Middle frontal gyrus (tissue), 1 donor: ENCODE measurements around the gene CALHM1.

Source experiments
- DNase-seq: peaks from one replicate; pipeline ENCODE4 v3.0.0-alpha.2; 2015; ENCODE audit warnings: low spot score; ENCODE audit errors: extremely low spot score

Gene CALHM1

DNA sequence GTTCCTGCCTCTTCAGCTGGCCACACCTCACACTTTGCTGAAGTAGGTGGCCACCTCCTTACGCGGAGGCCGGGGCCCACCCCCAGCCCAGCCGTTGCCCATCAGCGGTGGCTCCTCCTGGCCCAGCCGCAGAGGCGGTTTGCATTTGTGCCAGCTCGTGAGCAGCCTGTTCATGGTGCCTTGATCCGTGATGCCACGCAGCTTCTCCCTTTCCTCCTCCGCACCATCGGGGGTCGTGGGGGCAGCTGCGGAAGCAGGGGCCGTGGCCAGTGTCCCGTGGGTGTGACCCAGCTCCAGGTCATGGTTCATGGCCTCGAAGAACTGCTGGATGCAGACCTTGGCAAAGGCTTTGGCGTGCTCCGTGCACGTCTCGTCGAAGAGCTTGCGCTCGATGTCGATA is 3.5 kb downstream of the CALHM1 start:
- no peak for DNase-seq

DNA sequence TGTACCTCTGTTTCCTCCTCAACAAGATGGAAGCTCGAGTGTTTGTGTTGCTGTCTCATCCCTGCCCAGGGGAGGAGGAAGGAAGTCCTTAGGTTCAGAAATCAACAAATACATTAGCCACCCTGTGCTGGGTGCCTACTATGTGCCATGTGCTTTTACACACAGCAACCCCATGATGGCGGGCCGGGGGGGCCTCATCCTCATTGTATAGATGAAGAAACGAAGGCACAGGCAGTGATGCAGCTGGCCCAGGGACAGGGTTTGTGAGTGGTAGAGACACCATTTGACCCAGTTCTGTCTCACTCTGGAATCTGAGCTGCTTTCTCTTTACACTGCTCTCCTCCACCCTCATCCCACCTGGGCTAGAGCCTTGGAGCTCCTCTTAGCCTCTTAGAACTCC is 4.7 kb downstream of the CALHM1 start:
- no peak for DNase-seq

DNA sequence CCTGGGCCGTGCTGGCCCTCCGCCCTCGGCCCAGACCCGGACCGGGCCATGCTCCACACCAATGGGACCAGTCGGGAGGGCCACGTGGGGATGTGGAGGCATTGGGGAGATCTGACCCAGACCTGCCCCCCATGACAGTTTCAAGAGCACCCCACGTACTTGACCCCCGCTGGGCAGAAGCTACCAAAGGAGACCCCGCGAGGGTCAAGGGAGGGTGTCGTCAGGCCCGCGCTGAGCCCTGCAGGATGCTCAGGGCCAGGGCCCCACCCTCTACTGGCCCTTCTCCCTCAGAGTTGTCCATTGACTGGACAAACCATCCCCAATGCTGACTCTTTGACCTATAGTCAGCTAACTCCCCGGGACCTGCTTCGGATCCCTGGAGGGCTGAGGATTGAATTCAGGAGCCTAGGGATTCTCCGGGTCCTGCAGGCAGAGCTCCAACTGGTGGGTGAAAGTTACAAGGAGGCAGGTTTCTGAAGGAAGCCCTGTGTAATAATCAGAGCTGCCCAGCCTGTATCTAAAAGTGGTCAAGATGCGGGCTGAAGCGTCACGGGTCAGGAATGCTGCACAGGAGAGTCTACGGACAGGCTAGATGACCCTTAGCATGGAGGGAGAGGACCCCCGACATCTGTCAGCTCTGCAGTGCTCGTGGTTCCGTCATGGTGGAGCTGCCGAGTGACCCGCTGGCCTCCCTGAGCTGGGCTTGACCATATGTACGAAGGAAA is 6.0 kb downstream of the CALHM1 start:
- no peak for DNase-seq

DNA sequence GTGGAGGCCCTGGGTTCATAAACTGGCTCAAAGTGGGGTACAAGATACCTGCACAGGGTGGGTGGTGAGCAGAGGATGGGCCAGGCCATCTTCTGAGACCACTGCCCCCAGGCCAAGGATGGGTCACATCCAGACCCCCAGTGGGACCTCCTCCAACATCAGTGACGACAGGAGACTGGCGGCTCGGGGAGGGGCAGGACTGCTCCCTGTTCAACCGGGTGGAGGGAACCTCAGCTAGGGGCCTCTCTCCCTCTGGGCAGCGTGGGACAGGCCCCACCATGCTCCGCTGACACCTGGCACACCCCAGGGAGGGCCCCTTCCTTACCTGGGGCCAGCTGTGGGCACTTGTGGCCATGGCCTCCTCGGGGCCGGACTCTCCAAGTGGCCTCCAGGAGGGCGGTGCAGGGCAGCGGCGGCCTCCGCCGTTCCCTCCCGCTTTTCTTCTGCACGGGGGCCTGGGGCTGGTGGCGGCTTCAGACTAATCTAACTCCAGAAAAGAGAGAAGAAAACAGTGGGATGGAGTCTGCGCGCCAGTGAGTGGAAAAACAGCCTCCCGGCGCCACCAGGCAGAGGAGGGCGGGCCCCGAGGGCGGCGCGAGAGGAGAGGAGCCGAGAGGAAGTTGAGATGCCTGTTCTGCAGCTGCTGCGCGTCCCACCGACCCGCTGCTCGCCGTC is 6.7 kb downstream of the CALHM1 start, which contains the start of gene CALHM2:
Gene CALHM2 (minus strand): TSS at position 540 of the 675 bp plus-strand sequence. CDS start 2,429 bp downstream, outside the sequence.
- peak; percentile 35 for DNase-seq

DNA sequence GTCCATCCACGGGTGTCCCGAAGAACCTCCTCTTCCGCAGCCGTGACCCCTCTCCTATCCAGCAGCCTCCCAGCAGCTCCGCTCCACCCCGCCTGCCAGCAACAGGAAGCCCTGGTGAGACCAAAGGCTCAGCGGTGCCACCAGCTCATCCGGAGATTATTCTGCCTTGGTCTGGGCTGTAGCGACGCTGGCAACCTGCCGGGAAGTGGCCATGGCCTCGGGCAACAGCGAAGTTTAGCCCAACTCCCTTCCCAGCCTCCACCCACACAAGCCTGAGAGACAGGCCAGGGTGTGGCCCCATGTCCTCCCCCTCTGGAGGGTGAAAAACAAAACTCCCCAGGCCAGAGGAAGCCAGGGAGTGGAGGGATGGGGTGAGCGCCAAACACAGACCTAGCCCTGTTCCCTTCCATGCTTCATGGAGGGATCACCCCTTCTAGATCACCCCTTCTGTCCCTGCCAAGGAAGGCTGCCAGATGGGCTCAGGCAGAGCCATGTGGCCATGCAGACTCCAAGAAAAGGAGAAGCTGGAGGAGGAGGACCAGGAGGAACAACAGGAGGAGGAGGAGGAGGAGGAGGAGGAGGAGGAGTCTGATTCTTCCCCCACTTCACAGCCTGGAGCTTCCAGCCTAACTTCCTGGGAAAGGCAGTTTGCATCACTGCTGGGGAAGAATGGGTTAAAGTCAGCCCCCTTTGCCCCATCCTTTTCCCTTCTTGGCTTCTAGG is 7.4 kb downstream of the CALHM1 start:
- no peak for DNase-seq

DNA sequence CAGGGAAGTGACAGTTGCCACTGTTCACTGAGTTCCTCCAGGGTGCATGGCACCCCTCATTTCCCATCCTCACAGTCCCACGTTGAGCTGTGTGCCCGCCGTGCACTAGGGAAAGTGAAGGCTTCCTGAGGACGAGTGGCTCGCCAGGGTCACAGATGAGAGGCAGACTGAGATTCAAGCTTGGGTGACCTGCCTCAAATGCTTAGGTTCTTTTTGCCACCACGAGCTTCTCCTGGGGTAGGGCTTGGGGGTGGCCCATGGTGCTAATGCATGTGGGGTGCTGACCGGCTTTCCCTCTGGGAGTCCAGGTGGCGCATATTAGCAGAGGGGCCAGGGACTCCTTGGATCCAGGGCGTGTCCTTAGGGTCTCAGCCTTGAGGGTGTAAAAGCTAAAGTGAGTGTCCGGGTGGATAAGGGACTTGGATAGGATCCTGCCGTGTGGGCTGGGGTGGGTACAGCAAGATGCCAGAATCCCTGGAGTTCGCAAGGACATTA is 8.5 kb downstream of the CALHM1 start:
- no peak for DNase-seq

DNA sequence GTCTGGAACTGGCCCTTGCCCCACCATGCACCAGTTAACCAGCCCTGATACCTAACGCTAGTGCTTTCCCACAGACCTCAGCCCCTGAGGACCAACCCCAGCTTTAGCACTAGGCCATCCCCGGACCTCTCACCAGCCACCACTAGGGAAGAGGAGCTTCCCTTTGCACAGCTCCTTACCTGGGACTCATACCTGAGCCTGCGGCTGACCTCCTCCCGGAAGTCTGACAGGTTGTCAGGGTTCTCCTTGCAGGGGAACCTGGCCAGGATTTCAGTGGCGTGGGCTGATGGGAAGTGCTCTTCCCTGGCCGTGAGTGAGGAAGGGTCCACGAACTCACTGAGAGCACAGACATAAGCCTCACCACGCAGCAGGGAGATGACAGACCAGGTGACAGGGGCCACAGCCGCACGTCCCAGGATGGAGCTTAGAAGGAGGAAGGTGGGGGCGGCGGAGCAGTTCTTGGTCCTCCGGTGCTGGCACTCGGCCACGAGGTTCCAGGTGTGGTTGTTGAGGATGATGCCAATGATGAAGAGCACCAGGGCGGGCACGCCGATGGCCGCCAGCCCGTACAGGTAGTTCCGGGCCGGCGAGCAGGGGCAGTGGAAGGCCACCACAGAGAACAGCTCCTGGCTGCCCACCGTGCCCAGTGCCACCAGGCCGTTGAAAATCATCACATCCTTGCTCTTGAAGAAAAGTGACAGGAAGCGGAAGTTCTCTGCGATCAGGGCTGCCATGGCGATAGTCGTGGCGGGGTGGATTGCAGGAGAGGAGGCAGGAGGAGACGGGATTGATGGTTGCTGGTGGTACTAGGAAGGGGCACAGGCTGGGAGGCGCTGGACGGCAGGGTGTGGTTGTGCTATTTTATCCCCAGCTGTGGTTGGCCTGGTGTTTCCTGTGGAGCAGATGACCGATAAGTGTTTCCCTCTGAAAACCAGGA is 9.2 kb downstream of the CALHM1 start:
- no peak for DNase-seq

DNA sequence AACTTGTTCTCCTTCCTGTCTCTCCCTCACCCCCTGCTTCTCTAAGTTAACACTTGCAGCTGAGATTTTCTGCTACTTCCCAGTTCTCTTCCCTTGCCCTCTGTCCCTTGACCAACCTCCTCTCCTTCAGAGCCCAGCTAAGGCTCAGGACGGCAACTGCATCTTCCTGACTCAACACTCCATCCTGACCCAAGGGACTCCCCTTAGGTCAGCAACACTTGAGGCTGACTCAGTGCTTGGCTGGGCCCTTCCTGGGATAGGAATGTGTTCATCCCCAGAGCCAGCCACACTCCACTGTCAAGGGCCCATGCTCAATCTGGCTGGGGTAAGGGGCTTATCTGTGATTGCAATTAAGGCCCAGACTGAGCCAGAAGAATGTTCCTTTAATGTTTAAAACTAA is 10.0 kb downstream of the CALHM1 start:
- DNase-seq = no peak

DNA sequence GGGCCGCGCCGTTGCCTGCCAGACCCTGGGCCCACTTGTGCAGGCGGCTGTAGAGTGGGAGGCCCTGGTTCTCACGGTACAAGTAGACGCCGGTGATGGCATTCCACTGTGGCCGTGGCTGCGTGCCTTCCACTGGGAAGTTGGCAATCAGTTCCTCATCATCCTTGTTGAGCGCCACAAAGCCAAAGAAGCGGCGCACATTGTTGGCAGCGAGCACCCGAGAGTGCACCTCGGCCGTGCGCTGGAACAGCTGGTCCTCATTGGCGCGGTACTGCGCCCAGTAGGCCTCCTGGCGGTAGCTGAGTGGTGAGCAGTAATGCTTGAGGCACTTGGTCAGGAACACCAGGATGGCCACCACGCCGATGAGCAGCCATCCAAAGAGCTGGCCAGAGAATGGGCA is 11.5 kb downstream of the CALHM1 start:
- no peak for DNase-seq

DNA sequence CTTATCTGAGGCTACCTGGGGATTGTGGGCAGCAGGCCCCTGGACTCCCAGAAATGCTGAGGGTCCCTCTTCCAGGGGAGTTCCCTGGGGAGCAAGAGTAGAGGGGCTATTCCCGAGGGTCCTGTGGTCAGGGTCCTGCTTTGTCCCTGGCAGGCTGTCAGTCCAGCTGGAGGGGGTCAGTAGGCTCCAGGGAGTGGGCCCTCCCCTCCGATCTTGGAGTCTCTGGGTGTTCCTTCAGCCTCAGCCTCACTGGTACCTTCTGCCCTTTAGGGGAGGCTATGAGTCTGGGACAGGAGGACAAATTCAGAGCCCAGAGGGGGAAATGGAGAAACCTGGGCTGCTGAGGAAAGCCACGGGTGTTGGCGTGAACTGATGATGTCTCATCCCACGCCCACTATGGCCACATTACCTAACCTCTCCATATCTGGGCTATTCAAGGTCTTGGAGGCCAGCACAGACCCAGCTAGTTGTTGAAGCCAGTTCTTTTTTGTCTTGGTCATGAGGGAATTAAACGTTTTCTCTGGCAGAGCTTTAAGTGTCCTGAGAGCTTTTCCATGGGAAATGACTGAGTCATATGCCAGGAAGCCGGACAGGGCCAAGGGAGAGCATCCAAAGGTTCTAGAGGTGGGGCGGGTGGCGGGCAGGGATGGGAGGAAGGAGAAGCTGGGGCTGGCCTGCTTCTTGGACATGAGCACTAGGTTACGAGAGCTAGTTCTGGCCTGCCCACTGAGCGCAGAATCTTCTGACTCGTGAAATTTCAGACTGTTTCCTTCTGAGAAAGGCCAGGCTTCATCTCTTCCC is 12.7 kb downstream of the CALHM1 start:
- DNase-seq = no peak

DNA sequence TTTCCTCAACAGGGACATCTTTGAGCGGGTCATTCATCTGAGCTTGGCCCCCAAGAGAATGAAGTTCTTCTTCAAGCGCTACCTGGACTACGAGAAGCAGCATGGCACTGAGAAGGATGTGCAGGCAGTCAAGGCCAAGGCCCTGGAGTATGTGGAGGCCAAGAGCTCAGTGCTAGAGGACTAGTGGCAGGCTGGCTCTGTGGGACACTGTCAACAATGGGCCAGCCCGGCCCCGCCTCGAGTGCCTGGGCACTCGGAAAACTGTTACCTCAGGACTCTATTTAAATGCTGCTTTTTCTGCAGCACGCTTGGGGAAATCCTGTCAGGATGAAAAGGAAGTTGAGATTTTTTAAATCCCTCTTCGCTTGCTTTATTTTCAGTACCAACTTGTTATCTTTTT is 13.3 kb downstream of the CALHM1 start:
- no peak for DNase-seq

DNA sequence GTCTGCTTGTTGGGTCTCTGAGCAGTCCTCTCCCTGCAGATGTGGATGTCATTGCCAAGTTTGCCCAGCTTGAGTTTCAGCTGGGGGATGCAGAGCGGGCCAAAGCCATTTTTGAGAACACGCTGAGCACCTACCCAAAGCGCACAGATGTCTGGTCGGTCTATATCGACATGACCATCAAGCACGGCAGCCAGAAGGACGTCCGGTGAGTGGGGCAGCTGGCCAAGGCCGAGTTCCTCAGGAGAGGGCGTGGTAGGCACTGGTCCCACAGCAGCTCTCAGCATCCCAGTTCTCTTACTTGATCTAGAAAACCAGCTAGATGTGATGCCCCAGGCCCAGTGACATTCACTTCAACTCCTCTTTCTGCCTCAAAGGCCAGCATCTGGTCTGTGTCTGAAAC is 14.2 kb downstream of the CALHM1 start:
- no peak for DNase-seq

DNA sequence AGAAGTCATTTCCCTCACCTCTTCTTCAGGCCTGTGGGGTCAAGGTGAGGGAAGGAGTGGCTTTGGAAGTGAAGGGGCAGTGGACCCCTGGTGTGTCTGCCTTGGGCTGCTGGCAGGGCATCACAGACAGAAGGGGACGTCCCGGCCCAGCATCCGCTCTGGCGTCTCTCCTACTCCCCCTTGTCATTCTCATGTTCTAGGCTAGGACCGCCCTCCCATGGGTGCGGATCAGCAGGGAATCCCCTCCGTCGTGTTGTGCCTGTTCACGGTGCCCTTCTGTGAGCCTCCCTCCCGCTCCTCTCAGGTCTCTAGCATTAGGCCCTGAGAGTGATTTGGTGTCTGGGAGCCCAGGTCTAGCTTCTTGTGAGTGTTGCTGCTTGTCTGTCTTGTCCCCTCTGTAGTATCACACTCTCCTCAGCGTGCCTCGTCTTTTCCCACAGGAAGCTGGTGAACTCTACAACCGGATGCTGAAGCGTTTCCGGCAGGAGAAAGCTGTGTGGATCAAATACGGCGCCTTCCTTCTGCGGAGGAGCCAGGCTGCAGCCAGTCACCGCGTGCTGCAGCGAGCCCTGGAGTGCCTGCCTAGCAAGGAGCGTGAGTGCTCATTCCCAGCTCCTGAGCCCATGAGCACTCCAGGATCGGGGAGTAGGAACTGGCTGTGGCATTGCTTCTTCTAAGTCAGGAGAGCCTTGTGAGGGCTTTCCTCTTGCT is 15.1 kb downstream of the CALHM1 start:
- DNase-seq = no peak

DNA sequence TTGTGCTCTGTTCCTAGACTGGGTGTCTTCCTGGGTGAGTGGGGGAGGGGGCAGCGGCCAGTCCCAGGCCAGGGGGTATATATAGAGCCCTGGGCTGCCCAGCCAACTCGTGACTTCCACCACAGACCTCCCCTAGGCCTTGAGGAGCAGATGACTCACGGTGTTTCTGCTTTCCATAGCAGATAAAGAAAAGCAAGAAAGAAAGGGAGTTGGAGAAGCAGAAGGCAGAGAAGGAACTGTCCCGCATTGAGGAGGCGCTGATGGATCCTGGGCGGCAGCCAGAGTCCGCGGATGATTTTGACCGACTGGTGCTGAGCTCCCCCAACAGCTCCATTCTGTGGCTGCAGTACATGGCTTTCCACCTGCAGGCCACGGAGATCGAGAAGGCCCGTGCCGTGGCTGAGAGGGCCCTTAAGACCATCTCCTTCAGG is 16.7 kb downstream of the CALHM1 start:
- DNase-seq = no peak

DNA sequence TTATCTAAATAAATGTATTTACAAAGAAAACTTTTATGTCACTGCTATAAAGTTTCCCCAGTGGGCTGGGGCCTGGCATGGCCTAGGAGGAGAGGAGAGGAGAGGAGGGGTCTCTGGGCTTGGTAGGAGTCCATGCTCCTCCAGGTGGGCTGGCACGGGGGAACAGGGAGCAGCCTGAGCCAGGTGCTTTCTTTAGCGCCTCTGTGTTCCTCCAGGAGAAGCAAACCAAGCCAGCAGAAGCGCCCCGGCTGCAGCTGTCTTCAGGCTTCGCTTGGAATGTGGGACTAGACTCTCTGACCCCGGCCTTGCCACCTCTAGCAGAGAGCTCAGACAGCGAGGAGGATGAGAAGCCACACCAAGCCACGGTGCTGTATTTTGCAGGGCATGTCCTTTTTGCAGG is 17.1 kb downstream of the CALHM1 start:
- no peak for DNase-seq

DNA sequence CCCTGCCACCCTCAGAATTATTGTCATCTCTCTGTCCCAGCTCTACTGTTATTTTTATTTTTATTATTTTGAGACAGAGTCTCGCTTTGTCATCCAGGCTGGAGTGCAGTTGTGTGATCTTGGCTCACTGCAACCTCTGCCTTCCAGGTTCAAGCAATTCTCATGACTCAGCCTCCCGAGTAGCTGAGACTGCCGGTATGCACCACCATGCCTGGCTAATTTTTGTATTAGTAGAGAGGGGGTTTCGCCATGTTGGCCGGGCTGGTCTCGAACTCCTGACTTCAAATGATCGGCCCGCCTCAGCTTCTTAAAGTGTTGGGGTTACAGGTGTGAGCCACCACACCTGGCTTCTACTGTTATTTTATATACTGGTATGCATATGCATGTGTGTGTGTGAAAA is 17.5 kb downstream of the CALHM1 start:
- no peak for DNase-seq

DNA sequence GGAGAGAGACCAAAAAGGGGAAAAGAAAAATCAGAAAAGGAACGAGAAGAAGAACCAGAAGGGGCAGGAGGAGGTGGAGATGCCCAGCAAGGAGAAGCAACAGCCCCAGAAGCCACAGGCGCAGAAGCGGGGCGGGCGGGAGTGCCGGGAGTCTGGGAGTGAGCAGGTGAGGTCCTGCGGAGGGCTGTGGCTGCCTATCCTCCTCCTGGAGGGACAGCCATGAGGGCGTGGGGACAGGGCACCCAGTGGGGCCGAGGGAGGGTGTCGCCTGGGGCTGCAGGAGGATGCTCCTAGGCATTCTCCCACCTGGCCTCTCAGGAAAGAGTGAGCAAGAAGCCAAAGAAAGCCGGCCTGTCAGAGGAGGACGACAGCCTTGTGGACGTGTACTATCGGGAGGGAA is 18.3 kb downstream of the CALHM1 start:
- DNase-seq = no peak

DNA sequence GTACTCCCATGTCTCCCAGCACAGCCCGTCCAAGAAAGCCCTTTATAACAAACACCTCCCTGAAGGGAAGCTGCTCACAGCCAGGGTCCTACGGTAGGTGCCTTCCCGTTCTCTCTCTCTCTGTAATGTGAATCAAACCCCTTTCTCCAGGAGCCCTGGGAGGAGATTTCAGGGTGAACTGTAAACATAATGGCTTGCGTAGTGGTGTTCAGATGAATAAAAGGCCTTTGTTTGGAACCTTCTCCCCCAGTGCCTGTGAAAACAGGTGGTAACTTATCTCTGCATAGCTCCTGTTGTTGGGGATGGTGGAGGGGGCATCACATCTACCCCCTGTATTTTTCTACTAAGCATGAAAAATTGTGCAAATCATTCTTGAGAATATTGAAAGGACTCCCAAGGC is 18.9 kb downstream of the CALHM1 start:
- no peak for DNase-seq

DNA sequence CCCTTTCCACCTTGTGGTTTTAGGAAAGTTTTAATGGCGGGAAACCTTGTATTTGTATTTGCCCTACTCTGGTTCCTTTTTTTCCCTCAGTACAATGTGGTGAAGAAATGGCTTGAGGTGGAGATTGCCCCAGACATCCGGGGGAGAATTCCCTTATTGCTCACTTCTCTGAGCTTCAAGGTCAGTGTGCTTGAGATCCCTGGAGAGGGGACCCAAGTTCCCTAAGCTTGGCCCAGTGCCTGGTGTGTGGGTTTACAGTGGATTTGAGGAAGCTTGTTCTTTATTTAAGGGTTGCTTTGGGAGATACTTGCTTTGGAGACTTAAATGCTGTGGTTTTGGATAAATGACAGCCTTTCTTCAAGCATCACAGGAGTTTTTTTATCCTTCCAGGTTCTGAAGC is 24.8 kb downstream of the CALHM1 start:
- no peak for DNase-seq

DNA sequence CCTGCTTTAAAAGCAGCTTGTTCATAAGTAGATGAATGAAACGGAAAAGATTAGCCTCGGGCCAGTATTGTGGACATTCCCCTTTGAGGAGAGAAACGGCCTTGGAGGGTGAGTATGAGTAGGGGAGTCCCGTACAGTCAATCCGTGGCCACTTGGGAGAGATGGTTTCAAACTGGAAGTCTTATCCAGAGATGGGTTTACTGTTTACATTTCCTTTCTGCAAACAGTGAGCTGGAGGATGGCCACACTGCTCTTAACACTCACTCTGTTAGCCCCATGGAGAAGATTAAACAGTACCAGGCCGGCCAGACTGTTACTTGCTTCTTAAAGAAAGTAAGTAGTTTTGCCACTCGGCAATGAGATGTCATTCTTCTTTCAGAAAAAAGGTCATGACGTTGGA is 26.8 kb downstream of the CALHM1 start:
- DNase-seq = no peak
